ENCODE measurements around the gene SHISA6.

SHISA6 gene

DNA sequence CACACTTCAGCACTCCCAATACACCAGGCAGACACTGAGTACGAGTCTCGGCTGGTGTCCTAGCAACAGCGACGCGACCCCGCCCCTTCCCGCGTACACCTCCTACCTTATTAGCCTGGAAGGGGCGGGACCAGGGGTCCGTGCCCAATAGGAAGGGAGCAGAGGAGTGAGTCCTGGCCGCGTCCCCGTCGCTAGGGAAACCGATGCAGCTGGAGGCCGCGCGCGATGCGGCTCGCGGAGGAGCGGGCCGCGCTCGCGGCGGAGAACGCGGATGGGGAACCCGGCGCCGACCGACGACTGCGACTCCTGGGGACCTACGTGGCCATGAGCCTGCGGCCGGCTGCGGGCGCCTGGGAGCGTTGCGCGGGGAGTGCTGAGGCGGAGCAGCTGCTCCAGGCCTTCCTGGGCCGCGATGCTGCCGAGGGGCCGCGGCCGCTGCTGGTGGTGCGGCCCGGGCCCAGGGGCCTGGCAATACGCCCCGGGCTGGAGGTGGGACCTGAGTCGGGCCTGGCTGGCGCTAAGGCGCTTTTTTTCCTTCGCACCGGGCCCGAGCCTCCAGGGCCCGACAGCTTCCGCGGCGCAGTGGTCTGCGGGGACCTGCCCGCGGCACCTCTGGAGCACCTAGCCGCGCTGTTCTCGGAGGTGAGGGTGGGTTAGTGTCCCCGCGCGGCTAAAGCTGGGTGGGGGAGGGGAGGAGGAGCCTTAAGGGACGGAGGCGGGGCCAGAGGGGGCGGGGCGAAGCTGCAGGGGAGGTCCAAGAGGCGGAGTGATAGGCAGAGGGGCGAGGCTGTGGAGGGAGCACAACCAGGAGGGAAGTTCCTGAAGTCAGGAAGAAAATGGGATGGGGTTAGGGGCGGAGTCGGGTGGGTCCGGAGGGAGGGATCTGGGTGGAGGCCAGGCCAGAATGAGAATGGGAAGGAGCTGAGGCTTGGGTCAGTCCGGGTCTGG is 357.5 kb downstream of the SHISA6 start, which contains the start of gene DNAH9:
TSS of gene DNAH9 (plus strand) at position 197 of the 948 bp plus-strand sequence. CDS start at position 226, 29 bp downstream.
- DNase-seq (ENCODE audit: low read depth): peak; percentile 63

DNA sequence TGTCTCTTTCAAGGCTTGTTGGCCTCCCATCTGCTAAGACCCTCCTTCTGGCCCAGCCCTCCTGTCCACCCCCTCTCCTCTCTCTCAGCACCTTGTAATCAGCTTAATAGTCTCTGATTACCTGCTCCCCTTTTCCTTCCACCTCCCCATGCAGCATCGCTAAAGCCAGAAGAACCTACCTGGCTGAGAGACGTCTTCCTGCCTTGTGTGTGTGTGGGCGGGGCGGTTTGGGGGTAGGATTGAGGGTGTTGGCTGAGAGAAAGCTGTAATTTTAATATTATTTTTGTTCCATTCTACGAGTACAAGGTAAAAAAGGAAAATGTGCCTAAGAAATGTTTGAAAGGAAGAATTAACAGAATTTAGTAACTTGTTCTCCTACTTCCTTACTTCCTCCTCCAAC is 360.6 kb downstream of the SHISA6 start:
- DNase-seq (ENCODE audit: low read depth): no peak

DNA sequence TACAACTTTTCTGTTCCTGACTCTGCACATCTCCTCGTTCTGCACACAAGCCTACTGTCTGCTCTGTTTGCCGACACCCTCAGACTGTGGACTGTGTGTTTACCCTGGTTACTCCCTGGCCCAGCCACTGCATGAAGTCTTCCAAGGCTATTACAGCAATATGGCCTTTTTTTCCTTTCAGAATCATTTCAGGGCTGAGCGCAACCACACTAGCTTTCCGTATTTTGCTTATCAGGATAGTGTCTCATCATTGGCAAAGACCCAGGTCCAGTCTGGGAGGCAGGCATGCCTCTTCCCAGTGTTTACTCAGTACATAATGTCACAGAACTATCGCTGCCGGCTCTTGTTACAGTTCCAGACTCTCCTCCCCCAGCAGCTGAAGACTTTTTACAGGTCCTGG is 367.4 kb downstream of the SHISA6 start:
- peak; percentile 46 for DNase-seq (ENCODE audit: low read depth)

- no peak for DNase-seq (ENCODE audit: low read depth)
Observed at GRCh38 chr17:11610999-11611566, 370.1 kb downstream of the SHISA6 start.

- no peak for DNase-seq (ENCODE audit: low read depth)
Observed at GRCh38 chr17:11612956-11613355, 371.9 kb downstream of the SHISA6 start.

Measured in iris pigment epithelial cell (primary cell).